SK-N-SH (cell line): ENCODE measurements around the gene ASCC2. TPM values are rescaled to one million over a fixed set of nuclear protein-coding genes. Genes with fewer than 3 reads are reported as not detected.
"Not testable (repeated sequence)": the region's sequence is repeated elsewhere in the genome, so short reads cannot be mapped to it uniquely, and the experiment has no call there.

Experiments
- CTCF ChIA-PET: fragments of 300-600, 350-600 bp; formaldehyde crosslinking; extraction: SDS; loops from one replicate; lab custom pipeline; 2021; lab: Yijun Ruan, JAX
- POLR2A ChIA-PET: fragments of 350-600 bp; sonication (Branson Sonifier 250); formaldehyde crosslinking; extraction: SDS; loops from one replicate; lab custom pipeline; 2020; ENCODE audit warnings: antibody characterized with exemption, inconsistent platforms; lab: Yijun Ruan, JAX
- DNase-seq: peaks from one replicate; pipeline ENCODE4 v3.0.0; 2012
- H2AFZ ChIP-seq: fragments of 200-600 bp; sonication (generic); 2 replicates; pipeline ENCODE4 v1.8.1; 2016; ENCODE audit warnings: antibody characterized with exemption, mild to moderate bottlenecking, low read depth
- H3F3A ChIP-seq: fragments of 200-600 bp; sonication (generic); replicated peaks from 2 replicates; pipeline ENCODE3; 2016; ENCODE audit warnings: antibody characterized with exemption, mild to moderate bottlenecking; ENCODE audit not compliant: insufficient read depth
- H3K27ac ChIP-seq, 2 experiments: fragments of 200-500 bp in 1 of 2; fragments of 200-600 bp in 1 of 2; sonication (Bioruptor generic) in 1 of 2; sonication (generic), shearing (Covaris generic) in 1 of 2; 2 replicates each; pipeline versions ENCODE4 v1.5.1 to v1.6.1; 2014 to 2016; ENCODE audit warnings: low read depth in 2 of 2, inconsistent platforms in 1 of 2, low read length in 1 of 2, mild to moderate bottlenecking in 1 of 2, mixed read lengths in 1 of 2
- H3K27me3 ChIP-seq: fragments of 200-600 bp; sonication (generic), shearing (Covaris generic); 2 replicates; pipeline ENCODE4 v1.6.1; 2016; ENCODE audit warnings: mixed run types; ENCODE audit not compliant: insufficient read depth
- H3K36me3 ChIP-seq, 2 experiments: fragments of 200-500 bp in 1 of 2; fragments of 200-600 bp in 1 of 2; sonication (Bioruptor generic) in 1 of 2; sonication (generic) in 1 of 2; replicated peaks in 1 of 2; 2 replicates each; pipeline versions ENCODE3 to v1.5.1; 2014 to 2016; ENCODE audit warnings: low read length in 1 of 2, mild to moderate bottlenecking in 1 of 2; ENCODE audit not compliant: insufficient read depth in 2 of 2, control insufficient read depth in 1 of 2
- H3K4me1 ChIP-seq, 2 experiments: fragments of 200-500 bp in 1 of 2; fragments of 200-600 bp in 1 of 2; sonication (Bioruptor generic) in 1 of 2; sonication (generic), shearing (Covaris generic) in 1 of 2; 2 replicates each; pipeline versions ENCODE4 v1.5.1 to v1.6.1; 2014 to 2016; ENCODE audit warnings: low read depth in 1 of 2, low read length in 1 of 2, mixed run types in 1 of 2; ENCODE audit not compliant: insufficient read depth in 2 of 2, control insufficient read depth in 1 of 2
- H3K4me2 ChIP-seq: fragments of 200-600 bp; sonication (generic), shearing (Covaris generic); 2 replicates; pipeline ENCODE4 v1.6.1; 2017; ENCODE audit warnings: mixed run types
- H3K4me3 ChIP-seq, 2 experiments: fragments of 200-500 bp in 1 of 2; fragments of 200-600 bp in 1 of 2; sonication (Bioruptor generic) in 1 of 2; sonication (generic), shearing (Covaris generic) in 1 of 2; 2 replicates each; pipeline versions ENCODE4 v1.5.1 to v1.8.1; 2014 to 2016; ENCODE audit warnings: low read depth in 2 of 2, inconsistent platforms in 1 of 2, low read length in 1 of 2, mild to moderate bottlenecking in 1 of 2, mixed read lengths in 1 of 2, moderate library complexity in 1 of 2
- H3K79me2 ChIP-seq: fragments of 200-600 bp; sonication (generic); 2 replicates; pipeline ENCODE4 v1.8.1; 2017; ENCODE audit warnings: mild to moderate bottlenecking; ENCODE audit not compliant: insufficient read depth
- H3K9ac ChIP-seq: fragments of 200-600 bp; sonication (generic); 2 replicates; pipeline ENCODE4 v1.6.1; 2017; ENCODE audit warnings: mixed run types
- H3K9me2 ChIP-seq: fragments of 200-600 bp; sonication (generic); 2 replicates; pipeline ENCODE4 v1.6.1; 2017; ENCODE audit warnings: mixed run types
- H3K9me3 ChIP-seq: fragments of 200-600 bp; sonication (generic); 2 replicates; pipeline ENCODE4 v1.6.1; 2017; ENCODE audit warnings: mixed run types, mild to moderate bottlenecking, moderate library complexity
- H4K20me1 ChIP-seq: fragments of 200-600 bp; sonication (generic); 2 replicates; pipeline ENCODE4 v1.6.1; 2017; ENCODE audit warnings: mild to moderate bottlenecking, mixed run types; ENCODE audit not compliant: insufficient read depth
- CHD2 ChIP-seq: fragments of 150-350 bp; IDR thresholded peaks from 2 replicates; pipeline ENCODE4 v1.6.1; 2018; ENCODE audit warnings: low read length; ENCODE audit not compliant: partially characterized antibody
- CTCF ChIP-seq: fragments of 200-600 bp; sonication (generic); IDR thresholded peaks from 2 replicates; pipeline ENCODE4 v1.6.1; 2017; ENCODE audit warnings: antibody characterized with exemption, mild to moderate bottlenecking, moderate library complexity
- ELF1 ChIP-seq: IDR thresholded peaks from 2 replicates; pipeline ENCODE4 v1.4.0; 2012
- EP300 ChIP-seq, 2 experiments: IDR thresholded peaks; 2 replicates each; pipeline versions ENCODE4 v1.4.0 to v1.6.1; 2012; ENCODE audit warnings: borderline replicate concordance in 1 of 2, low read depth in 1 of 2, low read length in 1 of 2
- GABPA ChIP-seq: IDR thresholded peaks from 2 replicates; pipeline ENCODE4 v1.4.0; 2012; ENCODE audit warnings: low read depth, mild to moderate bottlenecking
- IRF3 ChIP-seq: fragments of 150-350 bp; IDR thresholded peaks from 2 replicates; pipeline ENCODE4 v1.6.1; 2016; ENCODE audit warnings: mild to moderate bottlenecking, low read depth, low read length
- JUND ChIP-seq: IDR thresholded peaks from 2 replicates; pipeline ENCODE4 v1.4.0; 2012
- MAX ChIP-seq: IDR thresholded peaks from 2 replicates; pipeline ENCODE4 v1.4.0; 2012; ENCODE audit warnings: low read depth
- NFIC ChIP-seq: IDR thresholded peaks from 2 replicates; pipeline ENCODE4 v1.4.0; 2012; ENCODE audit warnings: borderline replicate concordance
- PBX3 ChIP-seq: IDR thresholded peaks from 2 replicates; pipeline ENCODE4; 2012
- REST ChIP-seq: IDR thresholded peaks from 2 replicates; pipeline ENCODE4 v1.6.1; 2012; ENCODE audit warnings: mild to moderate bottlenecking, low read depth, low read length, moderate library complexity
- RXRA ChIP-seq: IDR thresholded peaks from 2 replicates; pipeline ENCODE4 v1.4.0; 2012; ENCODE audit warnings: low read depth, mild to moderate bottlenecking, borderline replicate concordance
- SIN3A ChIP-seq: IDR thresholded peaks from 2 replicates; pipeline ENCODE4 v1.6.1; 2012; ENCODE audit warnings: low read depth, mild to moderate bottlenecking, low read length, moderate library complexity, borderline replicate concordance
- TEAD4 ChIP-seq: IDR thresholded peaks from 2 replicates; pipeline ENCODE4 v1.4.0; 2012; ENCODE audit warnings: mild to moderate bottlenecking, borderline replicate concordance; ENCODE audit not compliant: insufficient read depth
- WGBS: methylation state at CpG from one replicate; pipeline ENCODE4 v1.1.6; 2017; ENCODE audit warnings: low lambda C conversion rate; 5-methylcytosine and 5-hydroxymethylcytosine counted together
- polyA plus RNA-seq, 3 experiments: library from polyadenylated mRNA; depleted of rRNA; stranded (reverse); fragments of >200 nt; gene quantifications; 2 replicates each; pipeline ENCODE4 v1.2.3, GENCODE V29; 2012

The ASCC2 gene
- polyA plus RNA-seq, 1 of the 3 experiments (the other 2 are of a cell fraction), result 82.0 TPM

- POLR2A ChIA-PET, H3K27ac ChIP-seq, H3K4me3 ChIP-seq, H3F3A ChIP-seq, H3K4me2 ChIP-seq, H3K27me3 ChIP-seq, H3K9me3 ChIP-seq, H3K9ac ChIP-seq, H2AFZ ChIP-seq, H3K9me2 ChIP-seq, DNase-seq, H3K79me2 ChIP-seq, H4K20me1 ChIP-seq: not testable (repeated sequence)
- Histone ChIP-seq H3K4me1 (peaks cover 0 to 22% of the 10 kb centered on the region in 2 experiments; a peak in 1 of 4 replicates), H3K36me3 (peaks cover 30 to 50% of the 10 kb centered on the region in 2 experiments)
- CTCF ChIA-PET, result interaction anchor here (0.8 kb wide), 1 partner anchor 192 kb away, joined by 3 read pairs; no protein-coding TSS in a partner anchor
- TF ChIP-seq GABPA, result peak; percentile 17; the same call in 1 of the 2 replicates
- WGBS, result 78% methylated on average over 1 of the region's 1 CpG
Measured at GRCh38 chr22:29827726-29828125, 10.3 kb downstream of the ASCC2 start.

GRCh38 chr22:29827091-29827490, 11.0 kb downstream of the ASCC2 start:
- Histone ChIP-seq H3K79me2 (no peaks in the 10 kb centered on the region), H3K9me2 (no peaks in the 10 kb centered on the region), H2AFZ (no peak overlapping the region), H3K27me3 (no peaks in the 10 kb centered on the region), H3K9ac (no peak overlapping the region), H3K36me3 (peaks cover 31 to 47% of the 10 kb centered on the region in 2 experiments), H3K27ac (no peak overlapping the region), H3F3A (peaks cover 11% of the 10 kb centered on the region), H3K4me1 (peaks cover 4 to 21% of the 10 kb centered on the region in 2 experiments; a peak in 2 of 4 replicates), H3K9me3 (no peaks in the 10 kb centered on the region), H3K4me2 (no peak overlapping the region), H3K4me3 (no peak overlapping the region), H4K20me1 (no peaks in the 10 kb centered on the region)
- 83% methylated on average over 4 of the region's 4 CpGs for WGBS
- DNase-seq, result no peak
- no peak for TF ChIP-seq CTCF
- TF ChIP-seq JUND, result no peak
- no peak for TF ChIP-seq CHD2
- no peak for TF ChIP-seq PBX3
- no peak for TF ChIP-seq EP300 (IDR thresholded peaks at IDR 0.05; ENCODE audit: borderline replicate concordance in 1 of 2, low read depth in 1 of 2, low read length in 1 of 2)
- TF ChIP-seq MAX, result no peak
- no peak for TF ChIP-seq RXRA
- TF ChIP-seq SIN3A, result no peak
- TF ChIP-seq REST, result no peak
- TF ChIP-seq NFIC, result no peak
- no peak for TF ChIP-seq IRF3
- TF ChIP-seq TEAD4, result no peak
- no peak for TF ChIP-seq ELF1
- CTCF ChIA-PET, result no interaction called here
- POLR2A ChIA-PET, result no interaction called here
